Purkinje cell (primary cell): ENCODE measurements around the gene OR8B3. TPM values are rescaled to one million over a fixed set of nuclear protein-coding genes. Genes with fewer than 3 reads are reported as not detected.

Source experiments
- polyA plus RNA-seq: library from polyadenylated mRNA; unstranded; fragments of >200 nt; fragmentation: Nextera tagmentation; gene quantifications from 2 replicates; pipeline ENCODE4 v1.2.1, GENCODE V29; 2014

OR8B3 gene
- polyA plus RNA-seq, result not detected in 2 replicates

GRCh38 chr11:124398924-124399323 is at the start of gene OR8B3:
OR8B3 (minus strand) TSS chr11:124399024; CDS start chr11:124397351, 1,673 bp downstream.

GRCh38 chr11:124445646-124446150 is 46.9 kb upstream of the OR8B3 start, which contains the start of gene OR8B8:
OR8B8 (minus strand) TSS chr11:124445696; CDS start chr11:124441085, 4,611 bp downstream.

GRCh38 chr11:124424384-124424921 is 25.6 kb upstream of the OR8B3 start, which contains the start of gene OR8B4:
OR8B4 (minus strand) TSS chr11:124424871; CDS start chr11:124424871, 0 bp downstream.

DNA sequence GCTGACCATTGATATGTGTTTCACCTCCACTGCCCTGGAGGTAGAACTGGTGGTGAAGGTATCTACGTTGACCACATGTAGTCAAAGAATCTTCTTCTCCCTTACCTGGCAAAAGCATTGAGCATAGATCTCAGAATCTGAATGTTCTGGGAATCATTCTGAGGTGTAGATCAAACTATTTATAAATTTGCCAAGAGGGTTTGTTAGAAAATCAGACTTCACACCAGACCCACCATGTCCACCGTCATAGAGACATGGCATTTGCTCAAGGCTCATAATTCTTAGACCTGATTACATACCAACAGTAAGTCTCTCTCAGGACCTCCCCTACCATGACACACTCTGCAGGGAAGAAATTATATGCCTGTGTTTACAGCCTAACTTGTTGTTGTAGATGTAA is 14.4 kb downstream of the OR8B3 start, which contains the start of gene OR8B2:
TSS of gene OR8B2 (minus strand) at position 101 of the 400 bp plus-strand sequence. CDS start 1,156 bp downstream, outside the sequence.

Other genes with a start within 250 kb of the OR8B3 start
- not detected in 2 replicates for gene OR10D3, start 215.7 kb downstream of the OR8B3 start, polyA plus RNA-seq
- gene OR8G1, start 157.9 kb downstream of the OR8B3 start, polyA plus RNA-seq, result not detected in 2 replicates
- not detected in 2 replicates for gene OR8G5, start 142.6 kb downstream of the OR8B3 start, polyA plus RNA-seq
- not detected in 2 replicates for gene OR8D1, start 85.1 kb downstream of the OR8B3 start, polyA plus RNA-seq
- not detected in 2 replicates for gene OR8D2, start 78.8 kb downstream of the OR8B3 start, polyA plus RNA-seq
- gene OR8B2, start 14.5 kb downstream of the OR8B3 start, polyA plus RNA-seq, result not detected in 2 replicates
- not detected in 2 replicates for gene OR8B4, start 25.8 kb upstream of the OR8B3 start, polyA plus RNA-seq
- 0.35 and 0.56 TPM in 2 replicates for gene OR8B8, start 46.7 kb upstream of the OR8B3 start, polyA plus RNA-seq
- not detected in 2 replicates for gene OR8B12, start 144.6 kb upstream of the OR8B3 start, polyA plus RNA-seq
- gene OR8A1, start 171.0 kb upstream of the OR8B3 start, polyA plus RNA-seq, result not detected in 2 replicates
- gene PANX3, start 212.4 kb upstream of the OR8B3 start, polyA plus RNA-seq, result not detected in 2 replicates
- 14.2 and 20.6 TPM in 2 replicates for gene TBRG1, start 223.8 kb upstream of the OR8B3 start, polyA plus RNA-seq